ENCODE data around the gene IGHMBP2. TPM values are rescaled to one million over a fixed set of nuclear protein-coding genes. Genes with fewer than 3 reads are reported as not detected.
A peak's percentile ranks its signal among the peaks of the same experiment; 100 is the strongest.
"Not testable (repeated sequence)": the region's sequence is repeated elsewhere in the genome, so short reads cannot be mapped to it uniquely, and the experiment has no call there.

Gene IGHMBP2
- total RNA-seq = 30.6 and 30.8 TPM in 2 replicates
- long read RNA-seq, partial matches to known transcripts = 8 of 10 reads
- long read RNA-seq, other reads (novel, unspliced or antisense) = 2 of 10 reads

DNA sequence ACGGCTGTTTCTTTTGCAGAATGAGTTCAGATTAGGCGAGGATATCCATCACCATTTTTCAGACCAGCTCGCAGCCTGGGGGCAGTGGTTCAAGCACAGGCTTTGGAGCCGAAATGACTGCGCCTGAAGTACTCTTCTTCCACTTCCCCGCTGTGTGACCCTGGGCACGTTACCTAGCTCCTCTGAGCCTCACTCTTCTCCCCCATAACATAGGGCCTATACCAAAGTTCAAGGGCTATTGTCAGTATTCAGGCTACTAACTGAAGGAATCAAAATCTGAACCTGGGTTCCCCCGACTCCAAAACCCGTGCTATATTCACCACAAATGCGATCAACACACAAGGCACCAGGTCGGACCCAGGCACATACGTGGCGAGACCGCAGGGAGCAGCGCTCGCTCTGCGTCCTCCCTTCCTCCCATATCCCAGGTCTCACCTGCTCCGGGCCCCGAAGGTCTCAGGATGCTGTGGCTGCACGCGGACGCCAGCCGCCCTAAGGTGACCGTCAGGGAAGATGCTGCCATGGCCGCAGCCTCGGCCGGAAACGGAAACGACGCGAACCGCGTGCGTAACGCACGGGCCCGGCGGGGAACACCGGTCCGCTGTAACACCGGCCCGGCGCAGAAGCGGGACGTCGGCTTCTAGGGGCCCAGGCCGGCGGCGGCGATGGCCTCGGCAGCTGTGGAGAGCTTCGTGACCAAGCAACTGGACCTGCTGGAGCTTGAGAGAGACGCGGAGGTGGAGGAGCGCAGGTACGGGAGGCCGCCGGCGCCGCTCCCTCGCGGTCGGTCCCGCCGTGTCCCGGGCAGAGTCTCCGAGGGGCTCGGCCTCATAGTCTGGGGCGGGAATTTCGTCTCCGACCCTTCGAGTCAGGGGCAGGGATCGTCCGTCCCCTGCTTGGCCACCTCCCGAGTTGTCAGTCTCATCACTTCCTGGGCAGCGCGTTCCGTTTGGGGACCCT lies at the start of gene IGHMBP2, which contains the start of gene MRPL21:
TSS of gene IGHMBP2 (plus strand) at position 604 of the 960 bp plus-strand sequence. CDS start at position 666, 62 bp downstream.
TSS of gene MRPL21 (minus strand) at position 545 of the 960 bp plus-strand sequence. CDS start at position 523, 22 bp downstream.
- peak within 1 kb of the TSS; percentile 92 for H3K4me3 Mint-ChIP-seq (ENCODE audit: low read depth)
- no peaks in the 10 kb centered on the region for H3K9me3 Mint-ChIP-seq (ENCODE audit: low read depth)
- TF ChIP-seq, protein P1, sequence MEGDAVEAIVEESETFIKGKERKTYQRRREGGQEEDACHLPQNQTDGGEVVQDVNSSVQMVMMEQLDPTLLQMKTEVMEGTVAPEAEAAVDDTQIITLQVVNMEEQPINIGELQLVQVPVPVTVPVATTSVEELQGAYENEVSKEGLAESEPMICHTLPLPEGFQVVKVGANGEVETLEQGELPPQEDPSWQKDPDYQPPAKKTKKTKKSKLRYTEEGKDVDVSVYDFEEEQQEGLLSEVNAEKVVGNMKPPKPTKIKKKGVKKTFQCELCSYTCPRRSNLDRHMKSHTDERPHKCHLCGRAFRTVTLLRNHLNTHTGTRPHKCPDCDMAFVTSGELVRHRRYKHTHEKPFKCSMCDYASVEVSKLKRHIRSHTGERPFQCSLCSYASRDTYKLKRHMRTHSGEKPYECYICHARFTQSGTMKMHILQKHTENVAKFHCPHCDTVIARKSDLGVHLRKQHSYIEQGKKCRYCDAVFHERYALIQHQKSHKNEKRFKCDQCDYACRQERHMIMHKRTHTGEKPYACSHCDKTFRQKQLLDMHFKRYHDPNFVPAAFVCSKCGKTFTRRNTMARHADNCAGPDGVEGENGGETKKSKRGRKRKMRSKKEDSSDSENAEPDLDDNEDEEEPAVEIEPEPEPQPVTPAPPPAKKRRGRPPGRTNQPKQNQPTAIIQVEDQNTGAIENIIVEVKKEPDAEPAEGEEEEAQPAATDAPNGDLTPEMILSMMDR (IDR thresholded peaks at IDR 0.05; ENCODE audit: unreplicated experiment) = no peak
- H3K27me3 Mint-ChIP-seq = no peaks in the 10 kb centered on the region
- peaks cover 24% of the 10 kb centered on the region for H3K4me1 Mint-ChIP-seq (ENCODE audit: low read depth)
- peak; percentile 77 for DNase-seq (ENCODE audit: low spot score, unreplicated experiment)
- peaks cover 10% of the 10 kb centered on the region for H3K36me3 Mint-ChIP-seq (ENCODE audit: insufficient read depth)
- H3K27ac Mint-ChIP-seq = peak within 1 kb of the TSS; percentile 96

DNA sequence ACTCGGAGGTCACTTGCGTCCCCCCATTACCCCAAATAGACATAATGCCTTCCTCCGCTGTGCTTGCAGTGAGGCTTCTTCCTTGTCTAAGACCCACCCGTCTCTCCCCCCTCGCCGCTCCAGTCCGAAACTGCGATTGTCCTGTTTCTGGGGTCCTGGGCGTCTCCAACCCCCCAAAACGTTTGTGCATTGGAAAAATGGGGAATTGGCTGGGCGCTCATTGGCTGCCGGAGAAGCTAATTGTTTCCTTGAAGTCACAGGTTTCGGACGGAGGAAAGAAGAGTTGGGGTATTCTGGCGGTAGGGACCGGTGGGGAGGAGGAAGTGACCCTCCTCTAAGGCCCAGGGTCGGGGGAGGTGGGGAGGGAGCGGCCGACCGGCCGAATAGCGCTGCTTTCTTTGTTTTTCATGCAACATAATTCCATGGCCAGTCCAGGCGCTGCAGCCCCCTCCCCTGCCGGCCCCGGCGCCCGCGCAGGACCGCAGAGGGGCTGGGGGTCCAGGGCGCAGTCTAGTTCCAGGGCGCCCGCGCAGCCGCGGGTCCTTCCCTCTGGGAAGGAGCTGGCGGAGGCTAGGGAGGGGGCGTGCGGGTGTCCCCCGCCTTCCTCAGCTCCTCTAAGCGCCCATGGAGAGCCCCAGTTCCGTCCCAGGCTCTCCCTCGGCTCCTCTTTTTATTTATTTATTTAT lies 49.3 kb upstream of the IGHMBP2 start:
- Mint-ChIP-seq H3K4me3 (ENCODE audit: low read depth) (peak overlapping the region; percentile 35), H3K27me3 (peaks cover 29% of the 10 kb centered on the region)

DNA sequence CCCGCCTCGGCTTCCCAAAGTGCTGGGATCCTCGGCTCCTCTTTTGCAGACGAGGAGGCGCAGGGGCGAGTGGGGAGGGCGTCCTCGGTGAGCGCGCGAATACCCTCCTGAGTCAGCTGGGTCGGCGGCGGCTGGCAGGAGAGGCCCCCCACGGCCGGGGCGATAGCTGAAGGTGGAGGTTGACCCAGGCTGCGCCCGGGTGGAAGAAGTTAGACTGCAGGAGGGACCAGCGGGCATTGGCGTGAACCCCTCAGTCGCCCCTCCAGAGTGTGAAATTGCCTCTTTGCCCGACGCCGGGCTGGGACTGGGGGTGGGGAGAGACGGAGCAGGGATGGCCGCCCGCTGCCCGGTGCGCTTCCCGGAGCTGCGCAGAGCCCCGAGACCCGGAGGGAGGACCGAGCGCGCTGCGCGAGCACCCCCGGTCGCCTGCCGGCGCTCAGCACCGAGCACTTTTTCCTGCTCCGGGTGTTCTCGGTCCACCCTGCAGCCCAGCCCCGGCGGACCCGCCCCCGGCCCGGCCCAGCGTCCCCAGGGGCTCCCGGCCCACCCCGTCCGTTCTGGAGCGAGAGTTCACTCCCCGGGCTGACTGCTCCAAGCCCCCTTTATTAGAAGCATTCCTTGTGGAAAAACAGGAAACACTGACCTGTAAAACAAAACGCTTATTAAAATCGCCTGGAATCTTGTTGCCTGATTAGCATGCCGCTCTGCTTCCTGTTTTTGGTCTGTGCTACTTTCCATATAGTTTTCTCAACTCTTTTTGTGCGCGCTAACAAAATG lies 48.3 kb upstream of the IGHMBP2 start:
- peak overlapping the region; percentile 59 for H3K4me3 Mint-ChIP-seq (ENCODE audit: low read depth)
- TF ChIP-seq, protein P1 (IDR thresholded peaks at IDR 0.05; ENCODE audit: unreplicated experiment) = peak; percentile 22
- H3K36me3 Mint-ChIP-seq (ENCODE audit: insufficient read depth) = no peaks in the 10 kb centered on the region
- peaks cover 3% of the 10 kb centered on the region for H3K9me3 Mint-ChIP-seq (ENCODE audit: low read depth)
- H3K4me1 Mint-ChIP-seq (ENCODE audit: low read depth) = no peaks in the 10 kb centered on the region
- H3K27ac Mint-ChIP-seq = no peak overlapping the region
- H3K27me3 Mint-ChIP-seq = peaks cover 29% of the 10 kb centered on the region
- DNase-seq (ENCODE audit: low spot score, unreplicated experiment) = peak; percentile 22

More for the DNA sequence above, 49.3 kb upstream of the IGHMBP2 start:
- DNase-seq (ENCODE audit: low spot score, unreplicated experiment) = no peak
- Mint-ChIP-seq H3K9me3 (ENCODE audit: low read depth) (peaks cover 3% of the 10 kb centered on the region), H3K36me3 (ENCODE audit: insufficient read depth) (no peaks in the 10 kb centered on the region), H3K27ac (no peak overlapping the region), H3K4me1 (ENCODE audit: low read depth) (no peaks in the 10 kb centered on the region)
- TF ChIP-seq, protein P1 (IDR thresholded peaks at IDR 0.05; ENCODE audit: unreplicated experiment) = no peak

DNA sequence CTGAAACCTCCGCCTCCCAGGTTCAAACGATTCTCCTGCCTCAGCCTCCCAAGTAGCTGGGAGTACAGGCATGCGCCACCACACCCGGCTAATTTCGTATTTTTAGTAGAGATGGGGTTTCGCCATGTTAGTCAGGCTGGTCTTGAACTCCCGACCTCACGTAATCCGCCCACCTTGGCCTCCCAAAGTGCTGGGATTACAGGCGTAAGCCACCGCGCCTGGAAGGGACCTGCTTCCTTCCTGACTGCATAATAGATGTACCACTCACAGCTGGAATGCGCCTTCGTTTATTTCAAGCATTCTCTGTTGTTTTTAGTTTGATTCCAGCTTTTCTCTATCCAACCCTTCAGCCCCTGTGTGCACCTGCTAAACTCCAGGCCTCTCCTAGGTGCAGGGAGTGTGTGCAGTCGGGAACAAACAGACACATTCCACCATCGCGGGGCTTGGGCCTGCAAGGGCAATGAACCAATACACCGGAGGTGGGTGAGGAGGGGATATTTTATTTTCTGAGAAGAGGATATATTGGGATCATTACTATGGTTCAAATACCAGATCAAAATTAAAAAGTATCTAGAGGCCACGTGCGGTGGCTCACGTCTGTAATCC lies 47.2 kb upstream of the IGHMBP2 start:
- peaks cover 29% of the 10 kb centered on the region for H3K27me3 Mint-ChIP-seq
- not testable (repeated sequence) for H3K9me3 Mint-ChIP-seq (ENCODE audit: low read depth); H3K27ac Mint-ChIP-seq; H3K4me1 Mint-ChIP-seq (ENCODE audit: low read depth); H3K36me3 Mint-ChIP-seq (ENCODE audit: insufficient read depth); H3K4me3 Mint-ChIP-seq (ENCODE audit: low read depth); DNase-seq (ENCODE audit: low spot score, unreplicated experiment)

DNA sequence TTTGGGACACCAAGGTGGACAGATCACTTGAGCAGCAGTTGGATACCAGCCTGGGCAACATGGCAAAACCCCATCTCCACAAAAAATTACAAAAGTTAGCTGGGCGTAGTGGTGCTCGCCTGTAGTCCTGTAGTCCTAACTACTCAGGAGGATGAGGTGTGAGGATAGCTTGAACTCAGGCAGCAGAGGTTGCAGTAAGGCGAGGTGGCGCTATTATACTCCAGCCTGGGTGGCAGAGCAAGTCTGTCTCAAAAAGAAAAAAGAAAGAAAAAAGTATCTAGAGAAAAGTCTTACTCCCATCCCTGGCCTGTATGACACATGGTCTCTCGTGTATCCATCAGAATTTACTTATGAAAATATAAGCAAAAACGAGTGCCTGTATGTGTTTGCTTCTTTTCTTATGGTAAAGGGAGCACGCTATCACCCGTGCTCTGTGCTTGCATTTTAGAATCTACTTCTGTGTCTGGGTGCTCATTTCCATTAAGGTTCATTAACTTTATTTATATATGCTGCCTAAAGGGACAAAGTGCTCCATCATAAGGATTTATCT lies 46.6 kb upstream of the IGHMBP2 start:
- H3K27me3 Mint-ChIP-seq = peaks cover 26% of the 10 kb centered on the region
- TF ChIP-seq, protein P1 (IDR thresholded peaks at IDR 0.05; ENCODE audit: unreplicated experiment) = no peak
- no peaks in the 10 kb centered on the region for H3K4me1 Mint-ChIP-seq (ENCODE audit: low read depth)
- no peak overlapping the region for H3K27ac Mint-ChIP-seq
- no peaks in the 10 kb centered on the region for H3K36me3 Mint-ChIP-seq (ENCODE audit: insufficient read depth)
- peaks cover 3% of the 10 kb centered on the region for H3K9me3 Mint-ChIP-seq (ENCODE audit: low read depth)
- no peak for DNase-seq (ENCODE audit: low spot score, unreplicated experiment)
- no peak overlapping the region for H3K4me3 Mint-ChIP-seq (ENCODE audit: low read depth)

Measured in progenitor cell of endocrine pancreas (in vitro differentiated cells).